ENCODE results near the gene MYO18A. TPM values are rescaled to one million over a fixed set of nuclear protein-coding genes. Genes with fewer than 3 reads are reported as not detected.

MYO18A gene
- total RNA-seq, 2 experiments from 2014 or later = 23.8 to 25.0 TPM

DNA sequence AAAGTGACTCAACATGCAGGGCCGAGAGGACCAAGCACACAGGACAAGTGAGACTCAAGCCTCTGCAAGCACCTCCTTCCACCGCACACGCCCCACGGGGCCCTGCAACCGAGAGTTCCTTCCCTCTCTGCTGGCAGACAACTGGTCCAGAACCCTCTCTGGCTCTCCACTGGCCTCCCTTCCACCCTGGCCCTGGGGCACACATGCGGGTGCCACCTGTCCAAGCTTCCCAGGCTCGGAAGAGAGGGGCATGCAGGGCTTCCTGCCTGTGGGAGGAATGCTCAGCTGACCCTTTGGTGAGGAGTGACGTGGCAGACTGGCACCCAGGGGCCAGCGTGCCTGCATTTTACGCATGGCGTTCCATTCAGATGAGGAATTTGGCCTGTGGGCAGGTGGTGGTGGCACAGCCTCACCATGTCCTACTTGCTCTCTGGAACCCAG, 77.4 kb downstream of the MYO18A start:
- no peaks in the 10 kb centered on the region for H3K27me3 Mint-ChIP-seq (ENCODE audit: low read depth)
- no peaks in the 10 kb centered on the region for H3K9me3 Mint-ChIP-seq
- no peak overlapping the region for H3K4me3 Mint-ChIP-seq
- H3K36me3 Mint-ChIP-seq (ENCODE audit: low read depth) = peaks cover 6% of the 10 kb centered on the region
- H3K4me1 Mint-ChIP-seq (ENCODE audit: low read depth) = peaks cover 6% of the 10 kb centered on the region
- intact Hi-C loops (cut with micrococcal nuclease) = no loop called here
- H3K27ac Mint-ChIP-seq = no peak overlapping the region
- CTCF ChIA-PET = interaction anchor here (3.2 kb wide), 1 partner anchor 137 kb away, joined by 13 read pairs; no protein-coding TSS in a partner anchor
- DNase-seq = no peak

DNA sequence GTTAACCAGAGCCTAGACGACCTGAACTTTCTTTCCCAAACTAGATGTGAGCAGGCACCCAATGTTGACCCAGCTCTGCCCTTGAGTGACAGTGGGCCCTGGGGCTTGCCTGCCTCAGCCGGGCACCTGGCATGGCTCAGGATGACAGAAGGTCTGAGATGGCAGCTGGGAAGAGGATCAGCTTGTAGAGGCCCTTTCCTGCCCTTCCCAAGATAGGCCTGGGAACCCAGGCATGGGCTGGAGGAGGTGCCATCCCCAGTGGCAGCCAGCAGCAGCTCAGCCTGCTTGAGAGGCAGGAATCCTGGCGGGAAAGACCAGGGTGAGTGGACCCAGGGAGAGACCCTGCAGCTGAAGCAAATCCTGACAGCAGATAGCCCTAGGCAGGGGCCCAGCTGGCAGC, 78.2 kb downstream of the MYO18A start:
- no peak for DNase-seq
- intact Hi-C loops (cut with micrococcal nuclease) = no loop called here
- no peak overlapping the region for H3K4me3 Mint-ChIP-seq
- peaks cover 6% of the 10 kb centered on the region for H3K36me3 Mint-ChIP-seq (ENCODE audit: low read depth)
- H3K4me1 Mint-ChIP-seq (ENCODE audit: low read depth) = peaks cover 6% of the 10 kb centered on the region
- no peaks in the 10 kb centered on the region for H3K9me3 Mint-ChIP-seq
- no peaks in the 10 kb centered on the region for H3K27me3 Mint-ChIP-seq (ENCODE audit: low read depth)
- no peak overlapping the region for H3K27ac Mint-ChIP-seq
- CTCF ChIA-PET = interaction anchor here (1.2 to 3.2 kb wide), 2 partner anchors 10 to 136 kb away, joined by 4 to 13 read pairs; no protein-coding TSS in a partner anchor

- H3K4me3 Mint-ChIP-seq = no peak overlapping the region
- H3K4me1 Mint-ChIP-seq (ENCODE audit: low read depth) = peaks cover 6% of the 10 kb centered on the region
- no peaks in the 10 kb centered on the region for H3K9me3 Mint-ChIP-seq
- CTCF ChIA-PET = interaction anchor here (0.6 to 3.2 kb wide), 6 partner anchors 9 to 330 kb away, joined by 3 to 13 read pairs (median 4); no protein-coding TSS in a partner anchor
- no peaks in the 10 kb centered on the region for H3K27me3 Mint-ChIP-seq (ENCODE audit: low read depth)
- intact Hi-C loops (cut with micrococcal nuclease) = no loop called here
- DNase-seq = no peak
- peaks cover 6% of the 10 kb centered on the region for H3K36me3 Mint-ChIP-seq (ENCODE audit: low read depth)
- H3K27ac Mint-ChIP-seq = no peak overlapping the region
Measured at GRCh38 chr17:29100296-29100695, 79.9 kb downstream of the MYO18A start.

DNA sequence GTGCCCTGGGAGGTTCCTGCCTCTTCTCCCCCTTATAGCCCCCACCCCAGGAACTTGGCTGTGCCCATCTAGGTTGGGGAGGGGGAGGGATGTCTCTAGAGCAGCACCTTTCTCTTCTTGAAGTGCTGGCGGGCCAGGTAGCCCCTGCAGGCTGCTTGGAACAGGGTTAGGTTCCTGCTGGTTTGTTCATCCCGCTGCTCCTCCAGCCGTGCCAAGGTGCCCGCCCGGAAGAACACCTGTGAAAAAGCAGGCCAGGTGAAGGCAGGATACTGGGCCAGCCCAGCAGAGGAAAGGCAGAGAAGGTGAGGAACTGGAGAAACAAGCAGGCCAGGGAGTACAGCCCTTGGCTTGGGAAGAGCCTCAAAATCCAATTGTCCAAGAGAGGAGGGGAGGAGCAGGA, 80.7 kb downstream of the MYO18A start:
- Mint-ChIP-seq H3K36me3 (ENCODE audit: low read depth) (peaks cover 6% of the 10 kb centered on the region), H3K9me3 (no peaks in the 10 kb centered on the region), H3K27me3 (ENCODE audit: low read depth) (no peaks in the 10 kb centered on the region), H3K4me1 (ENCODE audit: low read depth) (peaks cover 6% of the 10 kb centered on the region), H3K4me3 (no peak overlapping the region), H3K27ac (no peak overlapping the region)
- intact Hi-C loops (cut with micrococcal nuclease) = no loop called here
- DNase-seq = no peak
- CTCF ChIA-PET = interaction anchor here (1.5 kb wide), 1 partner anchor 146 kb away, joined by 4 read pairs; no protein-coding TSS in a partner anchor

DNA sequence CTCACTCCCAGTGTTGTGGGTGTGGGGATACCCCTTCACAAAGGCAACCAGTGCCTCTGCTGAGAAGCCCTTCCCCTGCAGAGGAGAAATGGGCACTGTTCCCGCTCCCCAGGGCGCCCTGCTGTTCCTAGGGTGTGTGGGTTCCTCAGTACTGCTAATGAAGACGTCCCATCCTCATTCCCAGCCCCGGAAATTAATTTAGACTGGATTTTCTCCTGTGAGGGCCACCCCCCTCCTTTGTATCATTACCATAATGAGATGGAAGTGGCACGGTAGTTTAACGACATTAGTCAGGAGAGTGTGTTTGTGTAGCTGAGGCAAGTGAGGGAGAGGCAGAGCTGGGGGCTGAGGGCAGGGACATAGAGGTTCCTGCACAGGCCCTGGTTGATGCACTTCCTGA, 84.1 kb downstream of the MYO18A start:
- no peaks in the 10 kb centered on the region for H3K27me3 Mint-ChIP-seq (ENCODE audit: low read depth)
- no peak overlapping the region for H3K27ac Mint-ChIP-seq
- intact Hi-C loops (cut with micrococcal nuclease) = no loop called here
- CTCF ChIA-PET = no interaction called here
- no peak overlapping the region for H3K4me3 Mint-ChIP-seq
- no peaks in the 10 kb centered on the region for H3K9me3 Mint-ChIP-seq
- H3K36me3 Mint-ChIP-seq (ENCODE audit: low read depth) = peaks cover 7% of the 10 kb centered on the region
- peaks cover 6% of the 10 kb centered on the region for H3K4me1 Mint-ChIP-seq (ENCODE audit: low read depth)
- DNase-seq = no peak

DNA sequence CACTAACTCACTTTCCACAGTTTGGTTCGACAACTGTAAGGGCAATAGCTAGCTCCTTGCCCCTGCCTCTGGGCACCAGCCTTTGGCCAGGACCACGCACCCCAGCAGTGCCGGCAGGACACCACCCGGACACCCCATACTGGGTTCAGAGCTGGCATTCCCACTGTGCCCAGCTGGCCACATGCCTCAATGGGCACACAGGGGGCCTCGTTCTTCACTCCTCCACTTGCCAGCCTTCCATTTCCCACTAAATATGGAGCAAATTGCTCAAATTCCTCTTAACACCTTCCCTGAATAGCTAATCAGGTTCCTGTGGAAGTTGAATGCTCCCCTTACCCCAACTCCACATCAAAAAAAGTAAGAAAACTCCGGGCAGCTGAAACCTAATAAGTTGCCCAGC, 84.8 kb downstream of the MYO18A start:
- intact Hi-C loops (cut with micrococcal nuclease) = no loop called here
- Mint-ChIP-seq H3K9me3 (no peaks in the 10 kb centered on the region), H3K27ac (no peak overlapping the region), H3K36me3 (ENCODE audit: low read depth) (peaks cover 7% of the 10 kb centered on the region), H3K4me3 (no peak overlapping the region), H3K4me1 (ENCODE audit: low read depth) (peaks cover 6% of the 10 kb centered on the region), H3K27me3 (ENCODE audit: low read depth) (no peaks in the 10 kb centered on the region)
- DNase-seq = no peak
- CTCF ChIA-PET = no interaction called here

DNA sequence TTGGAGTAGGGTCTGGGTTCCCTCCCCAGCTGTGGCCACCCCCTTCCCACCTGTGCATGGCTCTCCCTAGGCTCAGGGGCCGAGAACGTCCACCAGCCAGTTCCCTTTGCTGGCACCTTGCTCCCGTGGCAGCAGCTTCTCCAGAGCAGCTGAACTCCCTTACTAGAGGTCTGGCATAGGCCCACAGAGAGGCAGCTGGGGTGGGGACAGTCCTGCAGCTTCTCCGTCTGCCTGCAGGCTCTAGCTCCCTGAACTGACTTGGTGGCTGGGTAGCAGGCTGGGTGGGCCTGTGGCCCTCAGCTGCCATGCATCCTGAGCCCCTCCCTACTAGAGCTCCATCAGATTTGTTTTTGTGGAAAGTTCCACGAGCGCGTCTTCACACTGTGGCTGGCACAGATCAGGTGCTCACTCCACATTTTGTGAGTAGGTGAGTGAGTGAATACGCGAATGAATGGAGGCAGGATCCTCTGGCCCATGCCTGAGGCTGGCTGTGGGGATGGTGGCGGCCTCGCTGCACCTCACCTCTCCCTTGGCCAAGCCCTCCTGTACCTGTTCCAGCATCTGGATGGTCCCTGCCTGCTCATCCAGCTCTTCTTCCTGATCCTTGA, 86.0 kb downstream of the MYO18A start:
- Mint-ChIP-seq H3K27me3 (ENCODE audit: low read depth) (no peaks in the 10 kb centered on the region), H3K9me3 (no peaks in the 10 kb centered on the region), H3K36me3 (ENCODE audit: low read depth) (peaks cover 2% of the 10 kb centered on the region), H3K4me3 (no peak overlapping the region), H3K4me1 (ENCODE audit: low read depth) (no peaks in the 10 kb centered on the region), H3K27ac (no peak overlapping the region)
- DNase-seq = no peak
- intact Hi-C loops (cut with micrococcal nuclease) = no loop called here
- CTCF ChIA-PET = interaction anchor here (0.9 to 1.1 kb wide), 2 partner anchors 23 to 129 kb away, joined by 3 read pairs; no protein-coding TSS in a partner anchor

DNA sequence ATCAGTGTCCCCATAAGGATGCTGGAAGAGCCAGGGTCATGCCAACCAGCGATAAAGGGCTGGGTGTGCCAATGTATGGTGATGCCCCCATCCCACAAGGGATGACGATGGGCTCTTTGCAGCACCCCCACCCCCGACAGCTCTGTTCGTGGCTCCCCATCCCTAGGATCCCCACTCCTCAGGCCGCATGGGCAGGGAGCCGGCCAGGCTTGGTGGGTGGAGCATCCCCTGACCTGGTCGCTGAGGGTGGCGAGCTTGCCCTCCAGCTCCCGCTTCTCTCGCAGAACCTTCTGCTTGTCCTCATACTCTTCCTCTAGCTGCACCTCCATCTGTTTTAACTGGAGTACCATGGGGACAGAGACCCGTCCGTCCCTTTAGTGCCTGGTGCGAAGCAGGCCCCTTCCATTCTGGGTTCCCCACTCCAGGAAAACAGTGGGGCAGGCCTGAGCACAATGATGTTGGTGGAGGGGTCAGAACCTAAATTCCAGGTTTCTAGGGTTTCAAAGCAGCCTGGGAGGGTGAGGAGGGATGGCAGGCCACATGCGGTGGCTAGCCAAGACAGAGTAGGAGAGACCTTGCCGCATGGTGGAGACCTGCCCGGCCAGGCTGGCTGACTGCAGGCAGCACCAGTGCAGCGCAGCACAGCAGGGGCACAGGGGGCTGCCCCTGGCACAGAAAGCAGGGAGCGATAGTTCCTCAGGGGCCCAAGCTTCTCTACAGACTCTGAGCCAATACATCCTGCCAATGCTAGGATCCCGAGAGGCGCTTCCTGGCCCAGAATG, 86.9 kb downstream of the MYO18A start:
- Mint-ChIP-seq H3K4me3 (no peak overlapping the region), H3K9me3 (no peaks in the 10 kb centered on the region), H3K4me1 (ENCODE audit: low read depth) (no peaks in the 10 kb centered on the region), H3K27me3 (ENCODE audit: low read depth) (no peaks in the 10 kb centered on the region), H3K27ac (no peak overlapping the region), H3K36me3 (ENCODE audit: low read depth) (peaks cover 4% of the 10 kb centered on the region)
- intact Hi-C loops (cut with micrococcal nuclease) = no loop called here
- CTCF ChIA-PET = interaction anchor here (0.6 to 1.2 kb wide), 2 partner anchors 139 to 147 kb away, joined by 3 read pairs; no protein-coding TSS in a partner anchor
- DNase-seq = no peak

DNA sequence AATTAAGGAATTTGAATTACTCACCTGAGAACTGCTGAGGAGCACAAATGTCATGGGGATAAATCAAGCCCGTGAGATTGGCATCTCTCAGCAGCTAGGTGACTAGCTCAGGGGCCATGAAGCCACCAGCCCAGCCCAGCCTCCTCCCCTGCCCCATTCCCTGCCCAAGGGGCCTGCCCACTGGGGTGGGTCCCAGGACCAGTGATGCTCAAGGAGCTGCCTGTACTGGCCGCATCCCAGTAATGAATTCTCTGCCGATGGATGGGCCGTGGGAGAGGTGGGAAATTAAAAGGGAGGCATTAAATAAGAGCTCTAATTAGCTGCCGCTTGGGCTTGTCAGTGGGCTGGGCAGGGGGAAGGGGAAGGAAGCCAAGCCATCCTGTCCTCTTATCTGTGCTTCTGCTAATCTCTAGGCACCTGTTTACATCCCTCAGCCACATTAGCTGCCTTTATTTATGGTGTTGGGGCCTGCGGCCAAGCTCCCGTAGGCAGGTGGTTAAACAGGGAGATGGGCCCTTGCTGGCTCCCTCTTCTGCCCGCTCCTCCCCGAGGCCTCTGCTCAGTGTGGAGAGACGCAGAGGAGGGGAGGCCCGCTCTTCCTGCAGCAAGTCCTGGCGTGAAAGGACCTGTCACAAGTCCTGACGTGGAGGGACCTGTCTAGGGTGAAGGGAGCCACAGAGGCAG, 88.5 kb downstream of the MYO18A start:
- no peaks in the 10 kb centered on the region for H3K27me3 Mint-ChIP-seq (ENCODE audit: low read depth)
- H3K36me3 Mint-ChIP-seq (ENCODE audit: low read depth) = peaks cover 3% of the 10 kb centered on the region
- H3K4me3 Mint-ChIP-seq = no peak overlapping the region
- no peak for DNase-seq
- H3K9me3 Mint-ChIP-seq = no peaks in the 10 kb centered on the region
- CTCF ChIA-PET = interaction anchor here (0.8 to 3.4 kb wide), 4 partner anchors 20 to 138 kb away, joined by 4 to 21 read pairs (median 8); no protein-coding TSS in a partner anchor
- intact Hi-C loops (cut with micrococcal nuclease) = no loop called here
- no peaks in the 10 kb centered on the region for H3K4me1 Mint-ChIP-seq (ENCODE audit: low read depth)
- H3K27ac Mint-ChIP-seq = no peak overlapping the region

DNA sequence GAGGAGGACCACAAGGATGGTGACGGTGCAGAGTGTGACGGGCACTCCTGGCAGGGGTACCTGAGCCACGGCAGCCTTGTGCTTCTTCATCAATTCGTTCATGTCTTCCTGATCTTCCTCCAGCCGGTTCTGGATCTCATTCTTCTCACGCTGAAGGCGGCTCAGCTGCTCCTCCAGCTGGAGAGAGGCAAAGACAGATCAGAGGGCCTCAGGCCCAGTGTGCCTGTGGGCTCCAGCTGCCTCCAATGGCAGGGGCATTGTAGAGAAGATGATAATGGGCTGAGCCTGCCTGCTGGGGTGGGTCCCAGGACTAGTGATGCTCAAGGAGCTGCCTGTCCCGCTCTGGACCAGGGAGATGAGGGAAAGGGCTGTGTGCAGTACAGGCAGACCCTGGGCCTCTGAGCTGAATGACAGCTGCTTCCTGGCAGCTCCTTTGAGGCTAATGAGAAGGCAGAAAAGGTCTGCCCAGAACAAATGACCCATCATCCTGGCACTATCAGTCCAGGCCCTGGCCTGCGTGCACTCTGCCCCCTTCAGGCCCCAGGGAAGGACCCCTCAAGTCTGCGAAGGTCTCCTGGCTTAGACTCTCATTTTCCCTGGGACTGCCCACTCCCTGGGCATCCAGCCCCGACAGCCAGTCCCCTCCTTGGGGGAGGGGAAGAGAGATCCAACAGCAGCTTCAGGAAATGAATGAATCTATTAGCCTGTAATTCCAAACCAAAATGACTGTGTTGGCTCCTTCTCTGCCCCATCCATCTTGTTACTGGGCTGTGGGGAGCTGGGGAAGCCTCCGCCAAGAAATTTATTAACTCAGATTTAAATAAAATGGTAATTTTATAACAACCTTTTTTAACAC, 89.2 kb downstream of the MYO18A start:
- Mint-ChIP-seq H3K4me1 (ENCODE audit: low read depth) (no peaks in the 10 kb centered on the region), H3K4me3 (no peak overlapping the region)
- intact Hi-C loops (cut with micrococcal nuclease) = no loop called here

DNA sequence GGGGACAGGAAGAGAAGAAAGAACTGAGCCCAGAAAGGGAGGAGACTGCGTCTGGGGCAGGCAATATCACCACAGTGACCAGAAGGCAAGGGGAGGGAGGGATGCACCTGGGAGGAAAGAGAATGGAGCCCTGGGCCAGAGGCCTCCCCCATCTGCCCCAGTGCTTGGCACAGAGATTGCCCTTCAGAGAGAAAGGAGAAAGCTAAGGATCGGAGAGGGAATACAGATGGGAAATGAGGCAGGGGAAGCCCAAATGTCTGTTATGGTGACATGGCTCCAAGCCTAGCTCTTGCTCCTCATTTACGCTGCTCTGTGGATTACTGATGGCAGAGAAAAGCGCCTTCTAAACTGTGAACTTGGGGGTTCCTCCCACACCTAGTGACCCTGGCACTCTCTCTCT, 90.1 kb downstream of the MYO18A start:
- no peak overlapping the region for H3K27ac Mint-ChIP-seq
- H3K9me3 Mint-ChIP-seq = no peaks in the 10 kb centered on the region

More for the DNA sequence above, 89.2 kb downstream of the MYO18A start:
- DNase-seq = no peak
- Mint-ChIP-seq H3K36me3 (ENCODE audit: low read depth) (peaks cover 3% of the 10 kb centered on the region), H3K27me3 (ENCODE audit: low read depth) (no peaks in the 10 kb centered on the region), H3K9me3 (no peaks in the 10 kb centered on the region), H3K27ac (no peak overlapping the region)
- CTCF ChIA-PET = interaction anchor here (0.8 to 3.4 kb wide), 4 partner anchors 21 to 137 kb away, joined by 4 to 21 read pairs (median 8); no protein-coding TSS in a partner anchor

More for the DNA sequence above, 90.1 kb downstream of the MYO18A start:
- Mint-ChIP-seq H3K36me3 (ENCODE audit: low read depth) (peaks cover 3% of the 10 kb centered on the region), H3K4me3 (no peak overlapping the region), H3K27me3 (ENCODE audit: low read depth) (no peaks in the 10 kb centered on the region), H3K4me1 (ENCODE audit: low read depth) (no peaks in the 10 kb centered on the region)
- DNase-seq = no peak
- CTCF ChIA-PET = interaction anchor here (2.5 to 3.4 kb wide), 2 partner anchors 27 to 125 kb away, joined by 11 to 21 read pairs; no protein-coding TSS in a partner anchor
- intact Hi-C loops (cut with micrococcal nuclease) = no loop called here

All from activated naive CD4-positive, alpha-beta T cell treated with anti-CD3 and anti-CD28 coated beads for 36 hours (primary cell).